Muscle layer of colon (tissue), 2 donors: ENCODE data around the gene PTPN2.

Experiments
- H3K27ac ChIP-seq: one replicate; pipeline ENCODE4 v1.7.0; 2013; ENCODE audit warnings: low read depth, mild to moderate bottlenecking, low read length, moderate library complexity
- H3K27me3 ChIP-seq, 2 donors: one replicate each; pipeline ENCODE4 v1.7.0; 2013; ENCODE audit warnings: low read length in 2 of 2, mild to moderate bottlenecking in 2 of 2; ENCODE audit not compliant: insufficient read depth in 2 of 2, control insufficient read depth in 1 of 2
- H3K36me3 ChIP-seq: one replicate; pipeline ENCODE4 v1.7.0; 2013; ENCODE audit warnings: mild to moderate bottlenecking, low read length; ENCODE audit not compliant: insufficient read depth
- H3K4me1 ChIP-seq: one replicate; pipeline ENCODE4 v1.7.0; 2013; ENCODE audit warnings: mild to moderate bottlenecking, low read length; ENCODE audit not compliant: insufficient read depth
- H3K4me3 ChIP-seq, 2 donors: one replicate each; pipeline ENCODE4 v1.7.0; 2013; ENCODE audit warnings: low read length in 2 of 2, low read depth in 1 of 2, mild to moderate bottlenecking in 1 of 2, moderate library complexity in 1 of 2
- H3K9ac ChIP-seq: one replicate; pipeline ENCODE4 v1.7.0; 2013; ENCODE audit warnings: low read length
- H3K9me3 ChIP-seq: one replicate; pipeline ENCODE4 v1.7.0; 2013; ENCODE audit warnings: mild to moderate bottlenecking, low read length
- donor health status: abdominal sarcoma.
- donor health status: Adenocarcinoma of cecum.

Gene PTPN2

DNA sequence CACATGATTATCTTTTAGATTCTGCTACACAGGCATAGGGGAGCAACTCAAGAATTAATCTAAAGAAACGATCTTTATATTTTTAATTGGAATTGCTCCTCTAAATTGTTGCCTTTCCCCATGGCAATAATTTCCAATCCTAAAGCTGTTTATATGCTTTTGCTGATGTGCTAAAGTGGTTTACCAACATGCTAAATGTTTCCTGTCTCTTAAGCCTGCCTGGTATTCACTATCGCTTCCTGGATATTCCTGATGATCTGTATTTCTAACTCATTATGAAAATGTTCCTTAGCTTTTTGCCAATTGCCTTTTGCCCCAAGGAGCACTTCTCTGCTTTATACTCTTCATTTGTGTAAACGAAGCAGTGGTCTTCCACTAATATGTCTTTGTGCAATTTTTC, 65.8 kb downstream of the PTPN2 start:
- no peak overlapping the region for H3K4me3 ChIP-seq
- no peaks in the 10 kb centered on the region for H3K9me3 ChIP-seq
- H3K9ac ChIP-seq = no peak overlapping the region
- no peaks in the 10 kb centered on the region for H3K36me3 ChIP-seq
- no peaks in the 10 kb centered on the region for H3K27me3 ChIP-seq
- peaks cover 5% of the 10 kb centered on the region for H3K4me1 ChIP-seq
- H3K27ac ChIP-seq = no peak overlapping the region

GRCh38 chr18:12816451-12816850, 67.6 kb downstream of the PTPN2 start:
- Histone ChIP-seq H3K27ac (no peak overlapping the region), H3K9ac (no peak overlapping the region), H3K36me3 (no peaks in the 10 kb centered on the region), H3K4me1 (peaks cover 5% of the 10 kb centered on the region), H3K4me3 (no peak overlapping the region), H3K9me3 (no peaks in the 10 kb centered on the region), H3K27me3 (no peaks in the 10 kb centered on the region)

- Histone ChIP-seq H3K9me3 (no peaks in the 10 kb centered on the region), H3K27me3 (no peaks in the 10 kb centered on the region), H3K9ac (no peak overlapping the region), H3K36me3 (no peaks in the 10 kb centered on the region), H3K4me1 (no peaks in the 10 kb centered on the region), H3K4me3 (no peak overlapping the region), H3K27ac (no peak overlapping the region)
Observed at GRCh38 chr18:12811191-12811950, 72.7 kb downstream of the PTPN2 start.

DNA sequence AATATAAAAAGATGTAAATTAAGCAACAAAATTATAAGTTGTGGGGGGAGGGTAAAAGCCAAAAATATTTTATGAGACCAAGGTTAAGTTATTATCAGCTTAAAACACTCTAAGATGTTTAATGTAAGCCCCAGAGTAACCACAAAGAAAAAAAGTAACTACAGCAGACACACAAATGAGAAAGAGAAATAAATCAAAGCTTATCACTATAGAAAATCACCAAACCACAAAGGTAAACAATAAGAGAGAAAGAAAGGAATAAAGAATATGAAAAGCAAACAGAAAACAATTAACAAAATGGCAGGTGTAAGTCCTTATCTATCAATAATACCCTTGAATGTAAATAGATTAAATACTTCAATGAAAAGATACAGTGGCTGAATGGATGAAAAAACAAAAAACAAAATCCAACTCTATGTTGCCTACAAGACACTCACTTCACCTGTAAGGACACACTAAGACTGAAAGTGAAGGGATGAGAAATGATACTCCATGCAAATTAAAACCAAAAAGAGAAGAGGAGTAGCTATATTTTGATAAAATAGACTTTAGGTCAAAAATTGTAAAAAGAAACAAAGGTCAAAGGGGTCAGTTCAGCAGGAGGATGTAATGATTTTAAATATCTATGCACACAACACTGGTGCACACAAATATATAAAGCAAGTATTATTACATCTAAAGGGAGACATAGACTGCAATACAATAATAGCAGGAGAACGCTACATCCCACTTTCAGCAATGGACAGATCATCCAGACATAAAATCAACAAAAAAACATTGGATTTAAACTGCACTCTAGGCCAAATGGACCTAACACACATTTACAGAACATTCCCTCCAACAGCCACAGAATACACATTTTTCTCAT, 80.7 kb downstream of the PTPN2 start:
- H3K36me3 ChIP-seq = no peaks in the 10 kb centered on the region

GRCh38 chr18:12802538-12802937, 81.5 kb downstream of the PTPN2 start:
- Histone ChIP-seq H3K27me3 (no peaks in the 10 kb centered on the region), H3K27ac (no peak overlapping the region), H3K36me3 (no peaks in the 10 kb centered on the region), H3K9me3 (no peaks in the 10 kb centered on the region), H3K4me3 (no peak overlapping the region), H3K9ac (no peak overlapping the region), H3K4me1 (no peaks in the 10 kb centered on the region)

More for the DNA sequence above, 80.7 kb downstream of the PTPN2 start:
- H3K4me1 ChIP-seq = no peaks in the 10 kb centered on the region
- no peaks in the 10 kb centered on the region for H3K9me3 ChIP-seq
- no peak overlapping the region for H3K4me3 ChIP-seq
- no peak overlapping the region for H3K9ac ChIP-seq
- no peaks in the 10 kb centered on the region for H3K27me3 ChIP-seq
- no peak overlapping the region for H3K27ac ChIP-seq

- no peaks in the 10 kb centered on the region for H3K9me3 ChIP-seq
- no peaks in the 10 kb centered on the region for H3K27me3 ChIP-seq
- no peak overlapping the region for H3K27ac ChIP-seq
- no peaks in the 10 kb centered on the region for H3K4me1 ChIP-seq
- no peak overlapping the region for H3K4me3 ChIP-seq
- H3K36me3 ChIP-seq = no peaks in the 10 kb centered on the region
- H3K9ac ChIP-seq = no peak overlapping the region
Observed at GRCh38 chr18:12796448-12796847, 87.6 kb downstream of the PTPN2 start.

GRCh38 chr18:12791610-12792009, 92.4 kb downstream of the PTPN2 start:
- no peak overlapping the region for H3K9ac ChIP-seq
- H3K27me3 ChIP-seq = no peaks in the 10 kb centered on the region
- no peak overlapping the region for H3K27ac ChIP-seq
- no peaks in the 10 kb centered on the region for H3K4me1 ChIP-seq
- no peaks in the 10 kb centered on the region for H3K36me3 ChIP-seq
- H3K4me3 ChIP-seq = no peak overlapping the region
- H3K9me3 ChIP-seq = no peaks in the 10 kb centered on the region

- Histone ChIP-seq H3K9me3 (no peaks in the 10 kb centered on the region), H3K36me3 (no peaks in the 10 kb centered on the region), H3K4me1 (no peaks in the 10 kb centered on the region), H3K9ac (no peak overlapping the region), H3K27ac (no peak overlapping the region), H3K4me3 (no peak overlapping the region), H3K27me3 (no peaks in the 10 kb centered on the region)
Observed at GRCh38 chr18:12786669-12787068, 97.4 kb downstream of the PTPN2 start.

GRCh38 chr18:12783524-12783923, 100.5 kb downstream of the PTPN2 start:
- Histone ChIP-seq H3K9ac (no peak overlapping the region), H3K4me1 (no peaks in the 10 kb centered on the region), H3K4me3 (no peak overlapping the region), H3K9me3 (no peaks in the 10 kb centered on the region), H3K27me3 (no peaks in the 10 kb centered on the region), H3K27ac (no peak overlapping the region), H3K36me3 (no peaks in the 10 kb centered on the region)

GRCh38 chr18:12782521-12782920, 101.5 kb downstream of the PTPN2 start:
- Histone ChIP-seq H3K27me3 (no peaks in the 10 kb centered on the region), H3K36me3 (no peaks in the 10 kb centered on the region), H3K4me1 (no peaks in the 10 kb centered on the region), H3K9ac (no peak overlapping the region), H3K4me3 (no peak overlapping the region), H3K9me3 (no peaks in the 10 kb centered on the region), H3K27ac (no peak overlapping the region)

- Histone ChIP-seq H3K9ac (no peak overlapping the region), H3K27me3 (no peaks in the 10 kb centered on the region), H3K36me3 (no peaks in the 10 kb centered on the region), H3K27ac (no peak overlapping the region), H3K9me3 (no peaks in the 10 kb centered on the region), H3K4me3 (no peak overlapping the region), H3K4me1 (no peaks in the 10 kb centered on the region)
Observed at GRCh38 chr18:12779456-12779855, 104.6 kb downstream of the PTPN2 start.
